ENCODE measurements around the gene FLNB.

FLNB gene

DNA sequence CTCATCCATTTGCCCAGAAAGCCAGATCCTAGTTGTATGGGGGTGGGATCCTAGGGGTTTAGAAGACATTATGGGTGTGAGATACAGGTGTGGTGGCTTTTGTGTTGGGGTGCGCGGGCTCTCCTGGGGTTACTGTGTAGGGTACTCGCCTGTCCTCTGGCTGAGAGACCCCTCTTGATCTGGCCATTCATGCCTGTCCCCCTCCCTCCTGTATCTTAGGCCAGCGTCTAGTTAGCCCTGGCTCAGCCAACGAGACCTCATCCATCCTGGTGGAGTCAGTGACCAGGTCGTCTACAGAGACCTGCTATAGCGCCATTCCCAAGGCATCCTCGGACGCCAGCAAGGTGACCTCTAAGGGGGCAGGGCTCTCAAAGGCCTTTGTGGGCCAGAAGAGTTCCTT lies 161.1 kb downstream of the FLNB start:
- DNase-seq: no peak

DNA sequence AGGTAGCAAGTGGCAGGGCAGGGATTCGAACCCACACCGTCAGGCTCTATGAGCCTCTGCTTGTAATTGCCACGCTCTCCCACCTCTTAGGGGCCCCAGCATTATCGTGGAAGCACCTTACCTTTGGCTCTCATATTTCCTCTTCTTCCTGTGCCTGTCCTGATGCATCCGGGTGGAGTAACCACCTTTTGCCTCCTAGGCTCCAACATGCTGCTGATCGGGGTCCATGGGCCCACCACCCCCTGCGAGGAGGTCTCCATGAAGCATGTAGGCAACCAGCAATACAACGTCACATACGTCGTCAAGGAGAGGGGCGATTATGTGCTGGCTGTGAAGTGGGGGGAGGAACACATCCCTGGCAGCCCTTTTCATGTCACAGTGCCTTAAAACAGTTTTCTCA lies 162.2 kb downstream of the FLNB start:
- DNase-seq: no peak

DNA sequence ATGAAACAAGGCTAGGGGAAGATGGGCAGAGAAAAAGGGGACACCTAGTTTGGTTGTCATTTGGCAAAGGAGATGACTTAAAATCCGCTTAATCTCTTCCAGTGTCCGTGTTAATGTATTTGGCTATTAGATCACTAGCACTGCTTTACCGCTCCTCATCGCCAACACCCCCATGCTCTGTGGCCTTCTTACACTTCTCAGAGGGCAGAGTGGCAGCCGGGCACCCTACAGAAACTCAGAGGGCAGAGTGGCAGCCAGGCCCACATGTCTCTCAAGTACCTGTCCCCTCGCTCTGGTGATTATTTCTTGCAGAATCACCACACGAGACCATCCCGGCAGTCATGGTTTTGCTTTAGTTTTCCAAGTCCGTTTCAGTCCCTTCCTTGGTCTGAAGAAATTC lies 162.9 kb downstream of the FLNB start:
- no peak for DNase-seq

DNA sequence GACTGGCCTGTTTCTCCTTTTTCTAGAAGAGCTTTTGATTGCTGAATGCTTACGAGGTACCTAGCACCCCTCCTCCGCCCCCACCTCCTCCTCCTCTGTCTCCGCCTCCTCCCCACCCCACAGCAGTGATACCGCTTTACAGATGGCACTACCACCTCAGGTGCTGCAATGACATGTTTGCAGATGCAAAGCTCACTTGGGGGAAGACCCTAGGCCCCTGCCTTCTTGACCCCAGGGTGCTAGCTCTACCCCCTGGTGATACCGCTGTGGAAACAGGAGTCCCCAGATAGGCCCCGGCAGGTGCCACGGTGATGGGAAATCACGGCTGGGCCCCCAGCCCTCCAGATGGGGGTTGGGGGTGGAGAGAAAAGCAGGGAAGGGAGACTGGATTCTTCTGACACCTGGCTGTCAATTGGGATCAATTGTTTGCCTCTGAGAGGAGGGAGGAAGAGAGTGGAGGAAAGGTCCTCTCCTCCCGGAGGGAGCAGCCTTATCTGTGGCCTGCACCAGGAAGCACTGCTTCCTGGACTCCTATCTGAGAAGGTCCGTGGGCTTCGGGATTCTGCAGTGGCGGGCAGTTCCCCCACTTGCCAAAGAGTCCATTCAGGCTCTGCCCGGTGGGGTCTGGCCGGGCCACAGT lies 164.9 kb downstream of the FLNB start:
- DNase-seq: no peak

DNA sequence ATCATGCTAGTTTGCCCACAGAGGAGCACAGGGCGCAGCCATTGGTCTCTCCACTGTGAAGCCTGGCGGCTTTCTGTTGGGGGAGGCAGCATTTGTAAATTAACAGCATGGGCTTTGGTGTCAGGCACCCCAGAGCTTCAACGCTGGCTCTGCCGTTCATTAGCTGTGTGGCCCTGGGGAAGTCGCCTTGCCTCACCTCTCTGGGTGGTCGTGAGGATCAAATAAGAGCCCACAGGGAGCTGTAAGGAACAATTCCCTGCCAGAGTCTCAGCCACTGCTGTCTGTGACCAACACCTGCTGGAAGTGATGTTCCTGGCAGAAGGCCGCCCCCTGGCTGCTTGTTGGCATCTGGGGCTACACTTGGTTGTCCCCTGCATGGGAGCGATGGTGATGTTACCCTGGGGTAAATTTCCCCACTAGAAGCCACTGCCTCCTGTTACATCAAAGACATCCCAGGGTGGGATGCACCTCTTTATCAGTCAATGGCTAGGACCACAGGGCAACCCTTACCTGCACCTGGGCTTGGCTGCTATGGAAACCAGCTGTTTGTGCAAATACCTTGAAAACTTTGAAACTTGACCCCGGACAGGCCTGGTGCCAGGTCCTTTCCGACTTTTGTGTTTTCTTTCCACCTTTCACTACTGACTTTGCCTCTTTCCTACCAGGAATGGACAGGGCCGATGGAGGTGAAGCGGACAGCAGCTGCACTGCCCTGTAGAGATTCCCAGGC lies 165.6 kb downstream of the FLNB start:
- DNase-seq: no peak

DNA sequence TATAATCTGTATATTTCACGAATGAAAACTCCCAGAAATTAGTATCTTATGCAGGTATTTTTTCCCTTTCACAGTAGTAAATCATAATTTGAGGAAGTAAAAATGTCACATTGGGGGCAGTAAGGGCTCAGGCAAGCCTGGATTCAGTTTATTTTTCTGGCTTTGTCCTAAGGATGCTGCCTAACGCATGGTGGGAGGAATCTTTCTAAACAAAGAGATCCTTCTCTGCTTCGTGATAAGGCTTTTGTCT lies 166.9 kb downstream of the FLNB start:
- no peak for DNase-seq

DNA sequence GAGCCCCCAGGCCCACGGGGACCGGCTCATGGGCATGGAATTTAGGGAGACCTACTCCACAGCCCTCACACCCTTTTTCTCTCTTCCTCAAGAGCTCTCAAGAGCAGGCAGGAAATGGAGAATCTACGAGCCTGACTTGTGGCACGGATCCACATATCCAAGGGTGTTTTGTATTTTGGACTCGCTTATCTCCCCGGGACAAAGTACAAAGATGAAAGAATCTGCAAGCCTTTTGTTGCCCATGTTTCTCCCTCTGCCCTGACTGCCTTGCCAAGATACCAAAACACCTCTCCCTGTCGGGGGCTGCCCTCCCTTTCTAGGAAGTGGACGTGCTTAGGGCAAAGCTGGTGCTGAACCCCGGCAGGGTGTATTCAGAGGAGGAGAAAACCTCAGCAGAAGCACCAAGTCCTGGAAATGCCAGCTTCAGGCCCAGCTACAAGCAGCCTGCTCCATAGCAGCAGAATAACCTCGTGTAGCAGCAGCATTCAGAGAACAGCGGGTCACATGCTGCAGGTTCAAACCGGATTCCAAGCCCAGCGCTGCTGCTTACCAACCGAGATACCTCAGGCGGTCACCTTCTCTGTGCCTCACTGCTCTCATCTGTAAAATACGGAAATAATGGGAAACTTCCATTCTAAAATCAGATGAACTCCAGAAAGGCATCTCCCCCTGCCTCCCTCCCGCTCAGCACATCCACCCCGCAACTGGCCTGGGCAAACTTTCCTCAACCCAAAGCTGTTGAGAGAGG lies 167.4 kb downstream of the FLNB start:
- no peak for DNase-seq

DNA sequence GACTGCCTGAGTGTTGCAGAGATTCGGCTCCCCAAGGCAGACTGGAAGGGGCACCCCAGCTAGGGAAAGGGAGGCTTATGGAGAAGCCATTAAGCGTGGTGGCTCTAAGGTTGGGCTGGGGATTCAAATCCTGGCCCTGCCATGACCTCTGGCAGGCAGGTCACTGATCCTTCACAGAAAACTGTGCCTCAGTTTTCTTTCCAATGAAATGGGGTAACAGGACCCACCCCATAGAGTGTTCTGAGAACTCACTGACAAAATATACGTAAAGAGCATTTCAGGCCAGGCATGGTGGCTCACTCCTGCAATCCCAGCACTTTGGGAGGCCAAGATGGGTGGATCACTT lies 167.9 kb downstream of the FLNB start:
- no peak for DNase-seq

DNA sequence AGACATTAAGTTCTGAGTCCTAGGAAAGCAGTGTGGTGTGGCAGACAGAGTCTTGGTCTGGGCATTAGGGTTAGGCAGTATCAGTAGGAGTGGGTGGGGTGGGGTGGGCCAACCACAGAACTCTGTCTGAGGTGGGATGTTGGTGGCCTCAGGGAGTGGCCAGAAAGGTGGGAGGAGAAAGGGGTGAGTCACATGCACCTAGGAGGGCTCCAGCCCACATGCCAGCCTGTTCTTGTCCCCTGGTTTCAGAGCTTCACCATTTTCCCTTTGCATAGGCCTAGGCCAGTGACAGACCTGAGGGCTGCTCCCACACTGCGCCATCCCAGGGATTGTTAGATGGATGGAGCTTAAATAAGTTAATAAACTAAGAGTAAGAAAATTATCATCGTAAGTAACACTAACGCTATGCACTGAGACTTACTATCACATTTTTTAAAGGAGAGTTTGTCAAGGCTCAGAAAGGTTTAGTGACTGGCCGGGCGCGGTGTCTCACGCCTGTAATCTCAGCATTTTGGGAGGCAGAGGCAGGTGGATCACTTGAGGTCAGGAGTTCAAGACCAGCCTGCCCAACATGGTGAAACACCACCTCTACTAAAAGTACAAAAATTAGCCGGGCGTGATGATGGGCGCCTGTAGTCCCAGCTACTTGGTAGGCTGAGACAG lies 168.7 kb downstream of the FLNB start:
- no peak for DNase-seq

DNA sequence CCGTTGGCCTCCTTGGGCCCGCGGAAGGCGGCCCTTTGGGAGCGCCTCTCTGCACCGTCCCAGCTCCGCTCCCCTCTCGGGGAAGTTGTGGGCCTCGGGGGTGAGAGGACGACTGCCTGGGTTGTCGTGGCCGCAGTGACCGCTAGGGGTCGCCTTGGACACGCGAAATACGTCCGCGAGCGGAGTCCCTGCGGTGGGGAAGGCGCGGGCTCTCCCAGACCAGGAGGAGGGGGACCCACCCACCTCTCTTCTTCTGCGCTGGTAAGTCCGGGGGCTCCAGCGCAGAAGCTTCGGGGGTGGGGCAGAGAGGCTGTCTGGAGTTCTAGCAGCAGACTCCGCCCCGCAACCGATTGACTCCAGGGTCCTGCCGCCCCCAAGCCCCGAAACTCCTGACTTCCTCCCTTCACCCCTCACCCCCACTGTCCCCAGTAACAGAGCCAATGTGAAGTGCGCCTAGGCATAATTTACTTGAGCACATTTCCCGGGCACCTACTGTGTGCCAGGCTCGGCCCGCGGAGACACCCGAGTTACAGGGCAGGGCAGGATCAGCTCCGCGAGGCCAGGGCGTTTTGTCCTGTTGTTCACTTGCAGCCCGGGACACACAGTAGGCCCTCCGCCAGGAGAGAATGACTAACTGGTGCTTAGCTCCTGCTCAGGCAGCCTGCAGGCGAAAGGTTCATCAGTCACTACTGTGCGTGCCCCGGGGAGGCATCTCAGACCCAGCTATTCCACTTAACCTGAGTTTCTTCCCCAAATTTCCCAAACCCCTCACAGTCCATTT lies 169.7 kb downstream of the FLNB start:
- peak; percentile 93 for DNase-seq

DNA sequence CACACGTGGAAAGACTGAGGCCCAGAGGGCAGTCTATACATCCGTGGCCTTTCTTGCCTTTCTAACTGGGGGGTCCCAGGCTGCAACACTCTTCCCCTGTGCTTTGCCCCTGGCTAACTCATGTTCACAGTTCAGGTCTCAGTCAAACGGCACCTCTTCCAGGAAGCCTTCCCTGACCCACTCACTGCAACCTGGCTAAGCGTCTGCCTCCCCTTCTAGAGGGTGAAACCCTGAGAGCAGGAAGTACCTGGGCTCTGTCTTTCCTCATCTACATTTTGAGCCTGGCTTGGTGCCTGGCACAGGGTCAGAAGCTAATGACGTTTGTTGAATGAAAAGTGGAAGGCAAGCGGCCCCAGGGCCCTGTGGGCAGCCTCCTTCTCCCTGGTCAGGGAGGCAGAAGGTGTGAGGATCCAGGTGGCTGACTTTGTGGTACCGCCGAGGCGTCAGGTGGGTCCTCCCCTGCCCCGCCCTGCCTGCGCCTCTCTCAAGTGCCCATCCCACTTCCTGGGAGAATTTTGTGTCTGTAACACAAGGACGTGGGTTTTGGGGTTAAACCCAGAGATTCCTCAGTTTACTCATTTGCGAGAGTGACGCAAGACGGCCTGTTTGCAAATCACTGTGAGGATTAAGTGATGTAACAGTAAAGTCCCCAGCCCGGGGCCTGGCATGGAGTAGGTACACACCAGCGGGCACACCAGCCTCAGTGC lies 170.5 kb downstream of the FLNB start:
- DNase-seq: no peak

DNA sequence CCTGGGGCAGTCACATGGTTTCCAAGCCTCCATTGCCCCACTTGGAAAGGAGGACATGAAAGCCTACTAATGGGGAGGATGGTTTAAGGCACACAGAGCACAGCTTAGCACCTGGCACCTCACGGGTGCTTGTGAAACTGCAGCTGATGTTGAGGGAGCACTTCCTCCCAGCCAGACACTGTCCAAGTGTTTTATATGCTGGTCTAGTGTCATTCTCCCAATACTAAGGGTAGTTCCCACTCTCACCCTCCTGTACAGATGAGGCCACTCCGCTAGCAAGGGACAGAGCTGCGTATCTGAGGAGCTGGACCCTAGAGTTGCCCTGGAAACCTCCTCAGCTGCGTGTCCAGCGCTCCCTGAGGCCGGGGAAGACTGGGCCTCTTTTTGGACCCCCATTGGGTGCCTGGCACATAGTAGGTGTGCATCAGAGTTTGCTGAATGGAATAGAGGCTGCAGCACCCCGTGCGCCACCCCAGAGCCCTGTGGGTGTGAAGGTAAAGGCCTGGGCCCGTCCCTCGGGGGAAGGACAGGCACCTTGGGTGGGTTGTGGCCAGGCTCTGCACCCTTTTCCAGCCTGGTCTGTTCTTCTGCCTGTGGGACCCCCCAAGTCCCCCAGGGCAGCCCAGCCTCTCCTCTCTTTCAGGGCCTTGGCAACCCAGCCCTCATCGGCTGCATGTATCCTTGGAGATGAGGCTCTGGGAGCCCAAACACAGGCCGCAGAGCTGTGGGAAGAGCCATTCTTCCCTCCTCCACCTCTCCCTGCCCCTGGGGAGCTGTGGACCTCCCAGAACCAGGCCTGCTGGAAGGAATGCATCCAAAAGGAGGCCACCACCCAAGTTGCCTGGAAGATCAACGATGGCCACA lies 171.2 kb downstream of the FLNB start:
- no peak for DNase-seq

DNA sequence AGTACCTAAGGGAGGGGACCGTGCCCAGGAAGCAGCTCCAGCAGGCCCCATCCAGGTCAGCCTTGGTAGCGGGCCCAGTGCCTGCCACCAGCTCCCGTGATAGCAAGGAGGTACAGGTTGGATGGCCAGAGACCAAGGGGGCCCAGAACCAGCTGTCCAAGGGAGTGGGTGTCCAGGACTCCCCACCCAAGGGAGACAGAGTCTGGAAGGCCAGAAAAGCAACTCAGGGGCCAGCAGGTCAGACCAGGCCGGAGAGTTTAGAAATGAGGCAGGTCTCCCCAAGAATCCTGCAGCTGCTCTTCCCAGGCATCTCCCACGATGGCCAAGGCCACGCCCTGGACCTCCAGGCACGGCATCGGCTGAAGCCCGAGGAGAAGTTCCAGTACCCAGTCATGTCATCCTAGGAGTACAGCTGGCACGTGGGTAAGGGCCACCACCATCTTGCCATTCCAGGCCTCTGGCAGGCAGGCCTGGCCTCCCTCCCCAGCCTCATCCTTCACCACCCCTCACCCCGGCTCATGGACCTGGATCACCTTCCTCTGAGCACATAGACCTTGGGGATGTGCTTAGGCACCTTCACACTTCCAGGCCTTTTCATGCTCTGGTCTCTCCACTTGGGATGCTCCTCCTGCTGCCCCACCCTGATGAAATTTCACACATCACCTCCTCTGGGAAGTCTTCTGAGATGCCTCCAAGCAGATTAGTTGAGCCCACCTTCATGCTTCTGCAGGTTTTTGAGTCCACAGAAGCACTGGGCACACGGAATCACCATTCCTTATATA lies 172.1 kb downstream of the FLNB start:
- no peak for DNase-seq

DNA sequence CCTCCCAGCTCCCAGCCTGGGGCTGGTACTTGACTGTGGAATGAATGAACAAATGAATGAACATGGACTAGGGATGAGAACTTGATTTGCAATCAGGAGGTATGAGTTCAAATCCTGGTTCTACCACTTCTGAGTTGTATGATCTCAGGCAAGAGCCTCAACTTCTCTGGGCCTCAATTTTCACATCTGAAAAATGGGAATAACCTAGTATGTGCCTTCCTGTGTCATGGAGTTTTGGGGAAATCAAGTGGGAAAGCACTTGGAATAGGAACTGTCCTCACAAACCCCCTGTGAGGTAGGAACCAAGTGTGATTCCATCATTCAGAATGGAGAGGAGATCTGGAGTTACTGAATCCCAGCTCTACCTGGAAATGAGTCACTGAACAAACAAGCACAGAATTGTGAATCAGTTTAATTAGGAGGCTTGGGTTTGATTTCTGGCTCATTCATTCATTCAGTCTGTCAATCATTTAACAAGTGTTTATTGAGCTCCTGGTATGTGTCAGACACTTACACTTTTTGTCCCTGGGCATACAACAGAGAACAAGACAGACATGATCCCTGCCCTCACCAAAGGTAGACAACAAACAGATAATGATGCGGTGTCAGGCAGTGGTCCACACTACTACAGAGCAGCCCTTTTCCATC lies 172.8 kb downstream of the FLNB start:
- no peak for DNase-seq

DNA sequence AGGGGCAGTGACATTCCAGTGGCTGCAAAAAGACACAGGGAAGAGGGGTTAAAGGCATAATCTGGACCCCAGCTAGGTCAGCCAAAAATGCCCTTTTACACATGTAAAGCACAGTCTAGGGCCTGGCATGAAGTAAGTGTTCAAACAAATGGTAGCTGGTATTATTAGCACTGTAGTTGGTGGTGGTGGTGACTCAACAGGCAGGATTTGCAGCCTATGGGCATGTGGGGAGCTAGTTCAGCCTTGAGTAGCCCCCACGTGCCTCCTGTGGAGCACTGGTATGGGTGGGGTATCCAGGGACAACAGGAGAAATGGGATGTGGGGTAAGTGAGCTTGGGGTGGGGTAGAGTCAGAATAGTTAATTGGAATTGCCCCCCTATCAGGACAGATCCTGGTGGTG lies 175.0 kb downstream of the FLNB start:
- DNase-seq: no peak

DNA sequence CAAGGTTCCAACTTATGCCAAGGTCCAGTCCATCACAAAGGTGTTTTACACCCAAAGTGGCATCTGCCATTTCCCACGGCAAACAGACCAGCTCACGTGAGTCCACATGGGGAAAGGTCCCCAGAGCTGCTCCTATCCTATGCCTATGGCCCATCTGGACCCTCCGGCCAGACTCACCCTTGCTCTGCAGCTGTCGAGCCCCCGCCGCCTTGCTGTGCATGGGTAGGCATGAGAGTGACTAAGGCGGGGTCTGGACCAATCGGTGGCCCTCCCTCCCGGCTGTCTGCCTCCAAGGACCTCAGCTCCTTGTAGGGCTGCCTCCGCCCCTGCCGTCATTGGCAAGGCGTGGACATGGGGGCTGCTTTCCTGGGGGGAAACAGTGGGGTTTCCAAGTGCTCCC lies 175.7 kb downstream of the FLNB start:
- DNase-seq: no peak

DNA sequence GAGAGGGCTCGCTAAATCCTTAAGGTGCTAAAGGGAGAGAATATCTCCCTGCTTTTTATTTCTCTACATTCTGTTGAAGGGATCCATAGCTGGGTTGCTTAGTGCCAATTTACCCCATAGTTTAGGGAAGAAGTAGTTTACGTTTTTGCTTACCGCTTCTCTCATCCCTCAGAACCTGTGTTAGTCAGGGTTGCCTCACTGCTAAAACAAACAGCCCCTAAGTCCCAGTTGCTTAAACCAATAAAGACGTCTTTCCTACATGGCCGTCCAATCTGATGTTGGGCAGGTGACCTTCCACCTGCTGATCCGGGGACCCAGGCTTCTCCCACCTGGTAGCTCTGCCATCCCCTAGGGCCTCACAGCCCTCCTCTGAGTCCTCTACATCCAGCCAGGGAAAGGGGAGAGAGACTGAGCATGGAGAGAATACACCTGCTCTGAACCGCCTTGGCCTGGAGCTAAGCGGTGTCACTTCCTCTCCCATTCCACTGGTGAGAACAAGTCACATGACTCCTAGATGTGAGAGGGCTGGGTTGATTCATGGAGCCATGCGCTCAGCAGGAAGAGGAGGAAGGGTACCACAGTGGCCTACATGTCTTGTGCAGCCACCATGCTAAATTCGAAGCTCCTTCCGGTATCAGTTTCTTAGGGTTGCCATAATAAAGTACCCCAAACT lies 176.2 kb downstream of the FLNB start:
- DNase-seq: no peak

DNA sequence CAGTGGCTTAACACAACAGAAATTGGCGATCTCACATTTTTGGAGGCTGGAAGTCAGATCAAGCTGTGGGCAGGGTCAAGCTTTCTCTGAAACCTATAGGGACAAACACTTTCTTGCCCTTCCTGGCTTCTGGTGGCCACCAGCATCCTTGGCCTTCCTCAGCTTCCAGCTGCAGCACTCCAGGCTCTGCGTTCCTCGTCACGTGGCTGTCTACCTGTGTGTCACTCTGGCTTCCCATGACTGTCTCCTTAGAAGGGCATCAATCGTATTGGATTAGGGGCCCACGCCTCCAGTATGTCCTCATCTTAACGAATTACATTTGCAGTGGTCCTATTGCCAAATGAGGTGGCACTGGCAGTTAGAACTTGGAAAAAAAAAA lies 176.7 kb downstream of the FLNB start:
- DNase-seq: no peak

DNA sequence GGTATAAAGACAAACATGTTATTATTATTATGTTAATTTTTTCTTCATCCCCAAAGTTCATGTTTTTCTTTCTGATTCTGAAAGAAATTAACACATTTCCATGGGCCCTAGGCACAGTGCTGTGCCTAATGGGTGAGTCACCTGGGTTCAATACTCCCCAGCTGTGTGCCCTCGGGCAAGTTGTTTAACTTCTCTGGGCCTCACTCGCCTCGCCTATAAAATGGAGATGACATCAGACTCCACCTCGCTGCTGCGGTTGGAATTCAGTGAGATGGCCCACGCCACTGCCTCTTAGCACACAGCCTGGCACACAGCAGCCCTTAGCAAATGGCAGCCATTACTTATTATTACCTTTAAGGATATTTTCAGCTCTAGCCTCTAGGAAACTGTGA lies 179.9 kb downstream of the FLNB start:
- DNase-seq: peak; percentile 23
